GM21786 (cell line): ENCODE results near the gene SKI.
"Not testable (repeated sequence)": the region's sequence is repeated elsewhere in the genome, so short reads cannot be mapped to it uniquely, and the experiment has no call there.

Experiments
- ATAC-seq: cut with Tn5 transposase; IDR thresholded peaks from one replicate; pipeline ENCODE4 v1.9.1; 2021; ENCODE audit not compliant: unreplicated experiment

SKI gene

GRCh38 chr1:2318314-2319278 is 90.5 kb downstream of the SKI start:
- no peak for ATAC-seq

- ATAC-seq, result no peak
Observed at GRCh38 chr1:2319291-2319690, 91.2 kb downstream of the SKI start.

- no peak for ATAC-seq
Observed at GRCh38 chr1:2320006-2320405, 91.9 kb downstream of the SKI start.

- no peak for ATAC-seq
Observed at GRCh38 chr1:2320760-2321667, 92.9 kb downstream of the SKI start.

GRCh38 chr1:2322065-2322571 is 94.0 kb downstream of the SKI start:
- no peak for ATAC-seq

DNA sequence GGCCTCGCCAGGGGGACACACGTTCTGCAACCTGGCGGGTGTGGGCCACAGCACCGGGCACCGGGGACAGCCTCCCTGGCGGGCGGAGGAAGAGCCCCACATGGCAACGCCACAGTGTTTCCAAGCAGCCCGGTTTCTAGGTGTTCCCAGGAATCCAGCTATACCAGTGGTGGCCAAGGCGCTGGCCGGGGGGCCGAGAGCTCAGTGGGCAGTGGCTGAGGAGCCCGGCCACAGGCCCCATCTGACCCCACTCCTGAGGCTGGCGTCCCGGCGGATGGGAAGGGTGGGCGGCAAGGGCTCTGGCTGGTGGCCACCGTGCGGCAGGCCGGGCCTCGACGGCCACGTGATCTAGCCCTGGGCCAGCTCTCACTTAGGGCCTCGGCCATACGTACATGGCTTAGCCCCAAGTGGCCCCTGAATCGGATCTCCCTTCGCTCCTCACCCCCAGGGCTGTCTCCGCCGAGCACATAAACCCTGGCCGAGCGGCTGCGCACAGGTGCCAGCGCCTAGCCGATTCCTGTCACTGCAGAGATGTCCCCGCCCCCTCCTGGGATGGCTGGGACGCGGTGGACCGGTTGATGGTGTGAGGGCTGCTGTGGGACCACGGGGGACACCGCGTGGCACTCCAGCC is 94.6 kb downstream of the SKI start:
- no peak for ATAC-seq

DNA sequence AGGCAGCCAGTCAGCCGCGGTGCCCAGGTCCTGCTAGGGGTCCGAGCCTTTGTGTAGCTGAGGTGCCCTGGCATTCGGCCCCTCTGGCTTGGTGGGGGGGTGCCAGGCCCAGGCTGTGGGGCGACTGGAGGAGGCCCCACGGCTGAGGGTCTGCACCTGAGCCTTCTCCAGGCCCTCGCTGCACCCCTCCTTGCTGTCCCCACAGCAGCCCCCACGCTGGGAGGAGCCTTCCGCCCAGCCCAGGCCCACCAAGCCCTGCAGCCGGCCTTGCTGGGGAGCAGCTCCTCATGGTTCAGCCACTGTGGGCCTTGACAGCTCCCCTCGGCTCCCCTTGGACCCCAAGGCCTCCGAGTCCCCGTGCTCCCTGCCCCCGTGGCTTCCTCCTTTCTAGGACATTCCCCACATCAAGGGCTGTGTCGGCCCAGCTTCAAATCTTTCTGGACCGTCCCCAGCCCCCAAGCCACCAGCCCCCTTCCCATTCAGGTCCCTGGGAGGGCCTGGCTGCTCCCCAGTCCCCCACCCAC is 95.4 kb downstream of the SKI start:
- no peak for ATAC-seq

- ATAC-seq, result no peak
Observed at GRCh38 chr1:2324553-2325366, 96.6 kb downstream of the SKI start.

DNA sequence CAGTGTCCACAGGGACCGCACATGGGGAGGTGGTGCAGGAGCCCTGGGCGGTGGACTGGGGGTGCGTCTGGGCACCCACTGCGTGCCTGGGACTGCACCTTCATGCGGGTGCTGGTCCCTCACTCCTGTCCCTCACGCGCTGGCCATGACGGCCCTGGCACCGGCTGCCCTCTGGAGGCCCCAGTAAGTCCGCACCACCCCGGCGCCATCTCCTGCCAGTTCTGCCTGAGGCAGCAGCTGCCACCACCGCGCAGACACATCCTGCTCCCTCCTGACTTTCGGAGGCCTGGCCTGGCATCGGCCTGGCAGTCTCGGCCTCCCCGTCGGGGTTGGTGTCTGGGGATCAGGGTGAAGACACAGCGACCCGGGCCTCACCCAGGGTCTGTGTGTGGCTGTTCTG is 98.4 kb downstream of the SKI start:
- ATAC-seq, result no peak

DNA sequence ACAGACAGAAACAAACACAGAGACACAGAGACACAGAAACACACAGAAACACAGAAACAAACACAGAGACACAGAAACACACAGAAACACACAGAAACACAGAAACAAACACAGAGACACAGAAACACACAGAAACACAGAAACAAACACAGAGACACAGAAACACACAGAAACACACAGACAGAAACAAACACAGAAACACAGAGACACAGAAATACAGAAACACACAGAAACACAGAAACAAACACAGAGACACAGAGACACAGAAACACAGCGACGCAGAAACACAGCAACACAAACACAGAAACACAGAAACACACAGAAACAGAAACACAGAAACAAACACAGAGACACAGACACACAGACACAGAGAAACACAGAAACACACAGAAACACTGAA is 99.0 kb downstream of the SKI start:
- ATAC-seq, result not testable (repeated sequence)

- no peak for ATAC-seq
Observed at GRCh38 chr1:2327841-2328240, 99.7 kb downstream of the SKI start.

GRCh38 chr1:2328676-2329455 is 100.7 kb downstream of the SKI start:
- ATAC-seq, result no peak

DNA sequence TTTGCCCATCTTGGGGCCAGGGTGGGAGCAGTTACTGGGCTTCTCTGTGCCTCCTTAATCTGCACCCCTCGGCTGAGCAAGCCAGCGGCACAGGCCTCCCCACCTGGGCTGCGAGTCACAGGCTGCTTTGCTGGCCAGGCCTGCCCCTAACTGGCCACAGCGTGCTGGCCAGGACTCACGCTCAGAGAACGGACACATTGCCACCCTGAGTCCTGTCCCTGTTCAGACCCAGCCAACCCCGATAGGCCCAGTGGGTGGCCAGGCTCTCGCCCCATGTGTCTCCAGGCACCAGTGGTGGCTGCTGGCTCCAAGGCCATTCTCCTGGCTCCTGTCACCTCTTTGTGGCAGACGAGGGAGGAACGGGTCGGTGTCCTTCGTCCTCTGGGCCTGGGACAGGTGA is 101.9 kb downstream of the SKI start:
- no peak for ATAC-seq

GRCh38 chr1:2330519-2331199 is 102.5 kb downstream of the SKI start:
- ATAC-seq, result no peak

GRCh38 chr1:2331200-2331544 is 103.1 kb downstream of the SKI start:
- ATAC-seq, result no peak

GRCh38 chr1:2331580-2331979 is 103.5 kb downstream of the SKI start:
- not testable (repeated sequence) for ATAC-seq

- ATAC-seq, result no peak
Observed at GRCh38 chr1:2334366-2334765, 106.2 kb downstream of the SKI start.

GRCh38 chr1:2334883-2335534 is 106.9 kb downstream of the SKI start:
- no peak for ATAC-seq
